Cardiac fibroblast (primary cell): ENCODE measurements around the gene MARCHF3.
A peak's percentile ranks its signal among the peaks of the same experiment; 100 is the strongest.

ENCODE experiments used
- DNase-seq, 2 donors: peaks; one replicate each; pipeline versions ENCODE4 v3.0.0 to v3.0.0-alpha.2; 2010; ENCODE audit warnings: low read depth in 2 of 2
- H3K4me3 ChIP-seq, 2 donors: replicated peaks in 1 of 2; 1 replicate in 1 of 2; 2 replicates in 1 of 2; pipeline ENCODE4 v1.5.1; 2011; ENCODE audit warnings: low read depth in 2 of 2, low read length in 2 of 2, mild to moderate bottlenecking in 2 of 2, moderate library complexity in 1 of 2
- TF ChIP-seq, protein P1 (sequence below): IDR thresholded peaks from one replicate; pipeline ENCODE4 v1.5.1; 2011; ENCODE audit warnings: low read depth, mild to moderate bottlenecking, low read length, inconsistent platforms

Gene MARCHF3

GRCh38 chr5:127031147-127031862 is 947 bp upstream of the MARCHF3 start:
- DNase-seq, result no peak
- TF ChIP-seq, protein P1, sequence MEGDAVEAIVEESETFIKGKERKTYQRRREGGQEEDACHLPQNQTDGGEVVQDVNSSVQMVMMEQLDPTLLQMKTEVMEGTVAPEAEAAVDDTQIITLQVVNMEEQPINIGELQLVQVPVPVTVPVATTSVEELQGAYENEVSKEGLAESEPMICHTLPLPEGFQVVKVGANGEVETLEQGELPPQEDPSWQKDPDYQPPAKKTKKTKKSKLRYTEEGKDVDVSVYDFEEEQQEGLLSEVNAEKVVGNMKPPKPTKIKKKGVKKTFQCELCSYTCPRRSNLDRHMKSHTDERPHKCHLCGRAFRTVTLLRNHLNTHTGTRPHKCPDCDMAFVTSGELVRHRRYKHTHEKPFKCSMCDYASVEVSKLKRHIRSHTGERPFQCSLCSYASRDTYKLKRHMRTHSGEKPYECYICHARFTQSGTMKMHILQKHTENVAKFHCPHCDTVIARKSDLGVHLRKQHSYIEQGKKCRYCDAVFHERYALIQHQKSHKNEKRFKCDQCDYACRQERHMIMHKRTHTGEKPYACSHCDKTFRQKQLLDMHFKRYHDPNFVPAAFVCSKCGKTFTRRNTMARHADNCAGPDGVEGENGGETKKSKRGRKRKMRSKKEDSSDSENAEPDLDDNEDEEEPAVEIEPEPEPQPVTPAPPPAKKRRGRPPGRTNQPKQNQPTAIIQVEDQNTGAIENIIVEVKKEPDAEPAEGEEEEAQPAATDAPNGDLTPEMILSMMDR, result no peak
- peak overlapping the region; percentile 62 to 90 for H3K4me3 ChIP-seq

DNA sequence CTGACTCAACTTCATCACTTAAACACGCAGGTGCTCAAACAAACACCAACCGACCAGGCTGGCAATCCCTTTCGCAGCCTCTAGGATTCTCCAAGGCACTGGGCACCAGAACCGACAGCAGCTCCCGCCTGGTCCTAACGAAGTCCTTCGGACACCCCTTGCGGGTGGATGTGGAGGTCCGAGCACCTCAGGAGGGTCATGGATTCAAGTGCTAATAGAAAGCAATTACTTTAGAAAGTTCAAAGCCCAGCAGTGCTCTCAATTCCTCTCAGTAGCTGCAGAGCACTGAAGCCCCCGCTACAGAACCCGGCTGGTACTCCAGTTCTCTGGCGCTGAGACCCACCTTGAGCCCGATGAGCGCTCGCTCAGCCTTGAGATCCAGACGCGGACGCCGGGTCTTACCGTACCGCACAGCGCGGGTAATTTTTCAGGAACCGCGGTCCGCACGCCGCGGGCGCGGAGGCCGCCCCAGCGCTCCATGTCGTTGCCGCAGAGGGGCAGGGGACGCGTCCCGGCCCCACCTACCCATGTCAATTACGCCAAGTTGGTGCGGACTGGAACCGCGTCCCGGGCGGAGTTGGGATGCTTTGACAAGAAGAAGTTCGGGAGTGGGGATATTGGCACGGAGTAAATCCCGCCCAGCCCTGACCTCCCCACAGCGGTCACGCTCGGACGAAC is 638 bp downstream of the MARCHF3 start:
- TF ChIP-seq, protein P1, result peak; percentile 72
- peak overlapping the region; percentile 82 to 90 for H3K4me3 ChIP-seq
- peak; percentile 72 to 76 for DNase-seq

- DNase-seq, result peak; percentile 17 to 20
- peak overlapping the region; percentile 82 to 90 for H3K4me3 ChIP-seq
- TF ChIP-seq, protein P1, result no peak
Measured at GRCh38 chr5:127028822-127029457, 1.4 kb downstream of the MARCHF3 start.

DNA sequence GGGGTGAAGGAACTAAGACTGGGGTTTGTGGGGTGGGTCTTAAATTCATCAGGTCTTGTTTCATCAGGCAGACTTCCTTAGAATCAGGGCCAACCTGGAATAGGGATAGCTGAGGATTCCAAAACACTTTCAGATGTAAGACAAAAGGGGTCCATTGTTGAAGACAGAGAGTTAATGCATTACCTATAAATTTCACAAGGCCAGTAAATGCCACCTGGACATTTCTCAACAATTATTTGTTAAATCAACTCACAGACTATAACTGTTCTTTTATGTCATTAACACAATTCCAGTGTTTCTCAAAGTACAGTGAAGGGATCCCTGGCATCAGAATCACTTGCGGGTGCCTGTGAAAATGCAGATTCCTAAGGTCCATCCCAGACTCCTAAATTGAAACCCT is 2.8 kb downstream of the MARCHF3 start:
- TF ChIP-seq, protein P1, result no peak
- no peak overlapping the region for H3K4me3 ChIP-seq
- DNase-seq, result no peak

DNA sequence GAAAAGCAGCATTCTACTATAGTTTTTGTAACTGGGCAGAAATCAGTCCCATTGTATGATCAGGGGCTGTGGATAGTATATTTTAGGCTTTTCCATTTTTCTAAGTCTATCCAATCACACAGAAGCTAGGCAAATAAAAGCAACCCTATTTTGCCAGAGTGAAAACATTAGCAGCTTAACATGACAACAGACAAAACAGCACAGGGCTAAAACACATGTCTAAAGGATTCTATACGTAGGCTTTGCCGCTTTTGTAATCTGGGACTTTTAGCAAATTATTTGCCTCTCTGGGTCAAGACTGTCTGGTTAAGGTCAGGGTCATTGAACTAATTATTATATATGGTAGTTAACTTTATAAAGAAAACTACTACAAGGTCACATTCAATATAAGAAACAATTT is 4.2 kb downstream of the MARCHF3 start:
- no peak for DNase-seq
- TF ChIP-seq, protein P1, result no peak
- no peak overlapping the region for H3K4me3 ChIP-seq

- TF ChIP-seq, protein P1, result no peak
- H3K4me3 ChIP-seq, result no peak overlapping the region
- no peak for DNase-seq
Measured at GRCh38 chr5:127025467-127025866, 4.9 kb downstream of the MARCHF3 start.
